GM21528 (cell line): ENCODE data around the gene DTD2.
A peak's percentile ranks its signal among the peaks of the same experiment; 100 is the strongest.
"Not testable (repeated sequence)": the region's sequence is repeated elsewhere in the genome, so short reads cannot be mapped to it uniquely, and the experiment has no call there.

Experiments
- ATAC-seq: cut with Tn5 transposase; IDR thresholded peaks from one replicate; pipeline ENCODE4 v1.9.1; 2021; ENCODE audit warnings: mild to moderate bottlenecking, moderate library complexity; ENCODE audit not compliant: unreplicated experiment, low FRiP score

The DTD2 gene

GRCh38 chr14:31445703-31446102, 11.6 kb downstream of the DTD2 start:
- ATAC-seq: no peak

- ATAC-seq: no peak
Observed at GRCh38 chr14:31442284-31442683, 15.0 kb downstream of the DTD2 start.

GRCh38 chr14:31441273-31442111, 15.8 kb downstream of the DTD2 start:
- ATAC-seq: no peak

GRCh38 chr14:31440280-31440679, 17.0 kb downstream of the DTD2 start:
- ATAC-seq: no peak

- no peak for ATAC-seq
Observed at GRCh38 chr14:31439561-31439960, 17.7 kb downstream of the DTD2 start.

- not testable (repeated sequence) for ATAC-seq
Observed at GRCh38 chr14:31437045-31437691, 20.1 kb downstream of the DTD2 start.

GRCh38 chr14:31435276-31435675, 22.0 kb downstream of the DTD2 start:
- ATAC-seq: no peak

GRCh38 chr14:31430634-31431264, 26.6 kb downstream of the DTD2 start:
- ATAC-seq: no peak

- ATAC-seq: no peak
Observed at GRCh38 chr14:31429791-31430190, 27.5 kb downstream of the DTD2 start.

- no peak for ATAC-seq
Observed at GRCh38 chr14:31428011-31428410, 29.3 kb downstream of the DTD2 start.

GRCh38 chr14:31426663-31427062, 30.6 kb downstream of the DTD2 start:
- ATAC-seq: no peak

GRCh38 chr14:31425905-31426304, 31.4 kb downstream of the DTD2 start:
- no peak for ATAC-seq

GRCh38 chr14:31421200-31421599, 36.1 kb downstream of the DTD2 start:
- no peak for ATAC-seq

- ATAC-seq: peak; percentile 98
Observed at GRCh38 chr14:31420319-31421111, 36.8 kb downstream of the DTD2 start, which contains the start of gene HEATR5A. Gene HEATR5A (minus strand): TSS chr14:31420550. CDS start chr14:31402975, 17,575 bp downstream.

GRCh38 chr14:31419967-31420318, 37.4 kb downstream of the DTD2 start:
- peak; percentile 29 for ATAC-seq

- ATAC-seq: no peak
Observed at GRCh38 chr14:31419179-31419966, 37.9 kb downstream of the DTD2 start.

GRCh38 chr14:31418440-31418839, 38.9 kb downstream of the DTD2 start:
- no peak for ATAC-seq

GRCh38 chr14:31414190-31414833, 43.0 kb downstream of the DTD2 start:
- no peak for ATAC-seq

GRCh38 chr14:31411218-31411727, 46.0 kb downstream of the DTD2 start:
- ATAC-seq: no peak
